ENCODE measurements around the gene TMEM120B.

DNA sequence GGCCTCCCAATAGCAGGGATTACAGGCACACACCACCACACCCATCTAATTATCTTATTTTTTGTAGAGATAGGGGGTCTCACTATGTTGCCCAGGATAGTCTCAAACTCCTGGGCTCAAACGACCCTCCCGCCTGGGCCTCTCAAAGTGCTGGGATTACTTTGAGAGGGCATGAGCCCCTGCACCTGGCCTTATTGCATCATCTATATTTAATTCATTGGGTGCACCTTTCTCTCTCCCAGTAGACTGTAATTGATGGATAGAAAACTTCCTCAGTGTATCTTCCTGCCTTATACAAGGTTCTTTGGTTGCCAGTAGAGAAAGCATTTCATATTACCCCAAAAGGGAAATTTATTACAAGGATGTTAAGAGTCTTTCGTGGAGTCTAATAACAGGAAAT lies 34.2 kb upstream of the TMEM120B start:
- TF ChIP-seq CHD1 (IDR thresholded peaks at IDR 0.05; ENCODE audit: low read depth, low read length), result no peak
- TF ChIP-seq, protein P1, sequence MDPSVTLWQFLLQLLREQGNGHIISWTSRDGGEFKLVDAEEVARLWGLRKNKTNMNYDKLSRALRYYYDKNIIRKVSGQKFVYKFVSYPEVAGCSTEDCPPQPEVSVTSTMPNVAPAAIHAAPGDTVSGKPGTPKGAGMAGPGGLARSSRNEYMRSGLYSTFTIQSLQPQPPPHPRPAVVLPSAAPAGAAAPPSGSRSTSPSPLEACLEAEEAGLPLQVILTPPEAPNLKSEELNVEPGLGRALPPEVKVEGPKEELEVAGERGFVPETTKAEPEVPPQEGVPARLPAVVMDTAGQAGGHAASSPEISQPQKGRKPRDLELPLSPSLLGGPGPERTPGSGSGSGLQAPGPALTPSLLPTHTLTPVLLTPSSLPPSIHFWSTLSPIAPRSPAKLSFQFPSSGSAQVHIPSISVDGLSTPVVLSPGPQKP (IDR thresholded peaks at IDR 0.05; ENCODE audit: borderline replicate concordance, low read depth, low read length), result no peak
- no peak for TF ChIP-seq POLR2A (IDR thresholded peaks at IDR 0.05; ENCODE audit: low read depth, low read length)
- no peak for TF ChIP-seq BHLHE40 (IDR thresholded peaks at IDR 0.05; ENCODE audit: low read depth, low read length)
- TF ChIP-seq, protein P2, sequence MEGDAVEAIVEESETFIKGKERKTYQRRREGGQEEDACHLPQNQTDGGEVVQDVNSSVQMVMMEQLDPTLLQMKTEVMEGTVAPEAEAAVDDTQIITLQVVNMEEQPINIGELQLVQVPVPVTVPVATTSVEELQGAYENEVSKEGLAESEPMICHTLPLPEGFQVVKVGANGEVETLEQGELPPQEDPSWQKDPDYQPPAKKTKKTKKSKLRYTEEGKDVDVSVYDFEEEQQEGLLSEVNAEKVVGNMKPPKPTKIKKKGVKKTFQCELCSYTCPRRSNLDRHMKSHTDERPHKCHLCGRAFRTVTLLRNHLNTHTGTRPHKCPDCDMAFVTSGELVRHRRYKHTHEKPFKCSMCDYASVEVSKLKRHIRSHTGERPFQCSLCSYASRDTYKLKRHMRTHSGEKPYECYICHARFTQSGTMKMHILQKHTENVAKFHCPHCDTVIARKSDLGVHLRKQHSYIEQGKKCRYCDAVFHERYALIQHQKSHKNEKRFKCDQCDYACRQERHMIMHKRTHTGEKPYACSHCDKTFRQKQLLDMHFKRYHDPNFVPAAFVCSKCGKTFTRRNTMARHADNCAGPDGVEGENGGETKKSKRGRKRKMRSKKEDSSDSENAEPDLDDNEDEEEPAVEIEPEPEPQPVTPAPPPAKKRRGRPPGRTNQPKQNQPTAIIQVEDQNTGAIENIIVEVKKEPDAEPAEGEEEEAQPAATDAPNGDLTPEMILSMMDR (conservative IDR thresholded peaks at IDR 0.05; ENCODE audit: low read depth, low read length), result no peak
- TF ChIP-seq, protein P3, sequence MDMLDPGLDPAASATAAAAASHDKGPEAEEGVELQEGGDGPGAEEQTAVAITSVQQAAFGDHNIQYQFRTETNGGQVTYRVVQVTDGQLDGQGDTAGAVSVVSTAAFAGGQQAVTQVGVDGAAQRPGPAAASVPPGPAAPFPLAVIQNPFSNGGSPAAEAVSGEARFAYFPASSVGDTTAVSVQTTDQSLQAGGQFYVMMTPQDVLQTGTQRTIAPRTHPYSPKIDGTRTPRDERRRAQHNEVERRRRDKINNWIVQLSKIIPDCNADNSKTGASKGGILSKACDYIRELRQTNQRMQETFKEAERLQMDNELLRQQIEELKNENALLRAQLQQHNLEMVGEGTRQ (IDR thresholded peaks at IDR 0.05; ENCODE audit: low read depth, low read length), result no peak
- TF ChIP-seq CEBPB (IDR thresholded peaks at IDR 0.05; ENCODE audit: low read depth, low read length), result peak; percentile 52
- no peak for TF ChIP-seq MAZ (IDR thresholded peaks at IDR 0.05; ENCODE audit: borderline replicate concordance, low read depth, low read length)
- TF ChIP-seq RCOR1 (IDR thresholded peaks at IDR 0.05; ENCODE audit: insufficient replicate concordance, low read length), result no peak
- no peak for TF ChIP-seq RAD21 (IDR thresholded peaks at IDR 0.05; ENCODE audit: low read length)

Data from IMR-90 (cell line).